Measurements from ENCODE around the gene VPS25. TPM values are rescaled to one million over a fixed set of nuclear protein-coding genes. Genes with fewer than 3 reads are reported as not detected.
"Not testable (repeated sequence)": the region's sequence is repeated elsewhere in the genome, so short reads cannot be mapped to it uniquely, and the experiment has no call there.

VPS25 gene
- total RNA-seq, 1 experiment from 2014 or later, result 152 TPM

DNA sequence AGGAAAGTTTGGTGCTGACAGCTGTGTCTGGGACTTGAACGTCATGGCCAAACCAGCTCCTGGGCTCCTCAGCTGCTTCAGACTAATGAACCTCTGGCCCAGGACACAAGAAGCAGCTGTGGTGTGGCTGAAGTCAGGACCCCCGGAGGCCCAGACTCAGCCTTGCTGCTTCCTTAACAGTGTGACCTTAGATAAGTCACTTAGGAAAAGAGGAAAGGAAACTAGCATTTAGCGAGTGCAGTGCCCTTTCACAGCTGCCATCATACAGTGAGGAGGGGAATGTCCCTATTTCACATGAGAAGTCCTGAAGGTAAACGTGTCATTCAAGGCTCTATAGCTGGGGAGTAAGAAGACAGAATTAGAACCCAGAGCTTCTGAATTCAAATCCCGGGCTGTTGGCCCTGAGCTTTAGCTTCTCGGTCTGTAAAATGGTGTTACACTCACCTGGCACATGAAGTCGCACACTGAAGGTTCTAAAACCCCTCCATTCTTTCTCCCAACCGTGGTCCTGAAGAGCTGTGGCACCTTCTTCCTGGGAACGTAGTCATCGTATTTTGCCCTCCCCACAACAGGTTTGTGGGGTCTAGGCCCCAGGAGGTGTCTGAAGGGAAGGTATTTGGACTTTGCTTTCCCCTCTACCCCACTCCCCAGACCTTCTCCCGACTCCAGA, 13.1 kb upstream of the VPS25 start:
- DNase-seq, result no peak
- Histone ChIP-seq H3K27me3 (ENCODE audit: control insufficient read depth, insufficient read depth, low read length) (peaks cover 28% of the 10 kb centered on the region), H3K4me3 (ENCODE audit: insufficient read depth, low read depth, low read length) (peak overlapping the region; percentile 59), H3K36me3 (replicated peaks; ENCODE audit: control insufficient read depth, insufficient read depth, low read length) (no peaks in the 10 kb centered on the region)

DNA sequence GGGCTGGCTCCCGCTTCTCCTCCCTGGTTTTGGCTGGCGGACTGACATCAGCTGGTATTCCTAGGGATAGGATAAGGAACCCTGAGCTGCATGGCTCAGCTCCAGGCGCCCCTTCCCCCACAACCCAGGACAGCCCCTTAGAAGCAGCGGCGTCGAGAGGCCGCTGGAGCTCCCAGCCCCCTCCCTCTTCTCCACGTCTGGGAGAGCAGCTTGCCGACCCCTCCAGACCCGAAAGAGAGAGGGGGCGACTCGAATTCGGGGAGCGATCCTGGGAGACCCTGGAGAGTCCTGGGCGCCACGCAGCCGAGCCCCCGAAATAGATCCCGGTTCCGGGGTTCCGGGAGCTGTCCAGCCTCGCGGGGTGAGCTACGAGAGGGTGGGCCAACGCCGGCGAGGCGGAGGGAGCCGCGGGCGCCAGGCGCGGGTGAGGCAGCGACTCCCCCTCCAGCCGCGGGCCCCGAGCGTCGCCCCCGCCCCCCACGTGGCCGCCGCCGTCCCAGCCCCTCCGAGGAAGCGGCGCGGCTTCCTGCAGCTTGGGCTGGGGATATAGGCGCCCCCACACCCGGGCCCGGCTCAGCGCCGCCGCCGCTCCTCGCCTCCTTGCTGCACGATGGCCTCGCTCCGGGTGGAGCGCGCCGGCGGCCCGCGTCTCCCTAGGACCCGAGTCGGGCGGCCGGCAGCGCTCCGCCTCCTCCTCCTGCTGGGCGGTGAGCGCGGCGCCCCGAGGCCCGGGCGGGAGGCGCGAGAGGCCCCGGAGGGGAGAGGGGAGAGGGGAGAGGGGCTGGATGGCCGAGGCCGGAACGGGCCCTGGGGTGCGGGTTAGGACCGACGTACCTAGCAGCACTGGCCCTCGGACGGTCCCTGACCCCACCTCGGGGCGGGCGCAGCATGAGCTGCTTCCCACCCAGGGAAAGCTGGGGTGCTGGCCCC, 12.3 kb upstream of the VPS25 start, which contains the start of gene RAMP2:
Gene RAMP2, plus strand, starts transcription at position 576 of the 930 bp plus-strand sequence. Its CDS starts 35 bp downstream, at position 611.
- DNase-seq, result peak; percentile 86
- H3K36me3 ChIP-seq (replicated peaks; ENCODE audit: control insufficient read depth, insufficient read depth, low read length), result no peaks in the 10 kb centered on the region
- peak within 1 kb of the TSS; percentile 59 for H3K4me3 ChIP-seq (ENCODE audit: insufficient read depth, low read depth, low read length)
- H3K27me3 ChIP-seq (ENCODE audit: control insufficient read depth, insufficient read depth, low read length), result peaks cover 28% of the 10 kb centered on the region

DNA sequence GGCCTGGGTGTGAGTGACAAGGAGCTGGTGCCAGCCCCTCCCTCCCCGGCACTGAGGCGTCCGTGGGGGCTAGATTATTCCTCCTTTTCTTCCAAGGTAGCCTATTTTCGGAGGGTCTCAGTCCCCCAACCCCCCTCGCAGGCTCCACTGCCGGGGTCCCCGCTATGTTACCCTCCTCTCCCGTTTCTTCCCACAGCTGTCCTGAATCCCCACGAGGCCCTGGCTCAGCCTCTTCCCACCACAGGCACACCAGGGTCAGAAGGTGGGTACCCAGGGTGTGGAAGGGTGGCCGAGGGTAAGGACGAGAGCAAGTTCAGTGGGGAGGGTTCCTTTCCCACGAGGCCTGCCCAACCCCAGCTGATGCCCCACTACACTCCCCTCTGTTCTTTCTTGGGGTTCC, 11.6 kb upstream of the VPS25 start:
- Histone ChIP-seq H3K4me3 (ENCODE audit: insufficient read depth, low read depth, low read length) (peak overlapping the region; percentile 59), H3K27me3 (ENCODE audit: control insufficient read depth, insufficient read depth, low read length) (peaks cover 28% of the 10 kb centered on the region), H3K36me3 (replicated peaks; ENCODE audit: control insufficient read depth, insufficient read depth, low read length) (no peaks in the 10 kb centered on the region)
- no peak for DNase-seq

DNA sequence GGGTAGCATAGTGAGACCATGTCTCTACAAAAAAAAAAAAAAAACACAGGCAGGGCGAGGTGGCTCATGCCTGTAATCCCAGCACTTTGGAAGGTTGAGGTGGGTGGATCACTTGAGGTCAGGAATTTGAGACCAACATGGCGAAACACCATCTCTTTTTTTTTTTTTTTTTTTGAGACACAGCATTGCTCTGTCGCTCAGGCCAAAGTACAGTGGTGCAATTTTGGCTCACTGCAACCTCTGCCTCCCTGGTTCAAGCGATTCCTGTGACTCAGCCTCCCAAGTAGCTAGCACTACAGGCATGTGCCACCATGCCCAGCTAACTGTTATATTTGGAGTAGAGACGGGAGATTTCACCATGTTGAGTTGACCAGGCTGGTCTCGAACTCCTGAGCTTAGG, 7.1 kb upstream of the VPS25 start:
- Histone ChIP-seq H3K36me3 (replicated peaks; ENCODE audit: control insufficient read depth, insufficient read depth, low read length) (no peaks in the 10 kb centered on the region), H3K27me3 (ENCODE audit: control insufficient read depth, insufficient read depth, low read length) (peaks cover 13% of the 10 kb centered on the region), H3K4me3 (ENCODE audit: insufficient read depth, low read depth, low read length) (no peak overlapping the region)
- DNase-seq, result no peak

DNA sequence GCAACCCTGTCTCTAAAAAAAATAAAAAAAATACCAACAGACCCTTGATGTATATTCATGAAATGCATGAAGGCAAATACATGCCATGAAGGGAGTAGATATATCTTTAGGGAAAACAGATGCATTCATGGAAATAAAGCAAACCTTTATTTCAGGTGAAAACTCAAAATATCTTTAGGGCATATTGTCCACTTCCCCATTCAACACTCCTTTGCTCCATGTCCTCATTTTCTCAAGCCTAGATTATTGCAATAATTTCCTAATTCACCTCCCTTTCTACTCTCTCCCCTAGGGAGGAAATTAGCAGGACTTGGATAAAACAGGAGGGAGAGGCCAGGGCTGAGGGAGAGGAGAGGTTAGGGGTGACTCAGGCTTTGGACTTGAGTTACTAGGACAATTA, 5.7 kb upstream of the VPS25 start:
- no peak overlapping the region for H3K4me3 ChIP-seq (ENCODE audit: insufficient read depth, low read depth, low read length)
- no peak for DNase-seq
- H3K27me3 ChIP-seq (ENCODE audit: control insufficient read depth, insufficient read depth, low read length), result peaks cover under 1% of the 10 kb centered on the region; the same call in 1 of the 2 replicates
- H3K36me3 ChIP-seq (replicated peaks; ENCODE audit: control insufficient read depth, insufficient read depth, low read length), result no peaks in the 10 kb centered on the region

DNA sequence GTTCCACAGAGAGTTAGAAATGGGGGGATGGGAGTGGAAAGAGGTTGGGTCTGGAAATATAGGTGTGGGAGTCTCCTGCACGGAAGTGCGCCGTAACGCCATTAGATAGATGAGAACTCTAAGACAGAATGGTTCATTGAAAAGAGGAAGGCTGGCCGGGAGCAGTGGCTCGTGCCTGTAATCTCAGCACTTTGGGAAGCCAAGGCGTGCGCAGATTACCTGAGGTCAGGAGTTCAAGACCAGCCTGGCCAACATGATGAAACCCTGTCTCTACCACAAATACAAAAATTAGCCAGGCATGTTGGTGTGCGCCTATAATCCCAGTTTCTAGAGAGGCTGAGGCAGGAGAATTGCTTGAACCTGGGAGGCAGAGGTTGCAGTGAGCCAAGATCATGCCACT, 5.2 kb upstream of the VPS25 start:
- H3K36me3 ChIP-seq (replicated peaks; ENCODE audit: control insufficient read depth, insufficient read depth, low read length); DNase-seq; H3K4me3 ChIP-seq (ENCODE audit: insufficient read depth, low read depth, low read length); H3K27me3 ChIP-seq (ENCODE audit: control insufficient read depth, insufficient read depth, low read length): not testable (repeated sequence)

DNA sequence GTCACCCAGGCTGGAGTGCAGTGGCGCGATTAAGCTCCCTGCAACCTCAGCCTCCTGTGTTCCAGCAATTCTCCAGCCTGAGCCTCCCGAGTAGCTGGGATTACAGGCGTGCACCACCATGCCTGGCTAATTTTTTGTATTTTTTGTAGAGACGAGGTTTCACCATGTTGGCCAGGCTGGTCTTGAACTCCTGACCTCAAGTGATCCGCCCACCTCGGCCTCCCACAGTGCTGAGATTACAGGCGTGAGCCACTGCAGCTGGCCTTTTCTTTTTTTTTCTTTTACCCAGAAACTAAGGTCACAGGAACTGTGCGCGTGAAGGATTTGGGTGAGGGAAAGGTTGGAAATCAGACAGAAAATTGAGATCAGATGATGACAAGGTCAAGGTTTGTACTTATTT, 3.3 kb upstream of the VPS25 start:
- not testable (repeated sequence) for H3K36me3 ChIP-seq (replicated peaks; ENCODE audit: control insufficient read depth, insufficient read depth, low read length); H3K4me3 ChIP-seq (ENCODE audit: insufficient read depth, low read depth, low read length); H3K27me3 ChIP-seq (ENCODE audit: control insufficient read depth, insufficient read depth, low read length)

DNA sequence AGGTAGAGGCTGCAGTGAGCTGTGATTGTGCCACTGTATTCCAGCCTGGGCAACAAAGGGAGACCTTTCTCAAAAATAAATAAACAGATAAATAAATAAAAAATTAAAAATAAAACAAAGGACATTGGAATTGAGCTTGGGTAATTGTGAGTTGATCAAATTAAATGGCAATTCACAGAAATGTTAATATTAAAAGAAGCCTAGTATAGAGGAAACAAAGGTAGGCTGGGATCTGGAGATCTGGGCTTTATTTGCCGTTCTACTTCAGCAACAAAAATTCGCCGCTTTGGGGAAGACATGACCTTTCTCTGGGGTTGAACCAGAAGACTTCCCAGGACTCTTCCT, 332 bp upstream of the VPS25 start:
- H3K36me3 ChIP-seq (replicated peaks; ENCODE audit: control insufficient read depth, insufficient read depth, low read length), result peaks cover 12% of the 10 kb centered on the region
- H3K27me3 ChIP-seq (ENCODE audit: control insufficient read depth, insufficient read depth, low read length), result no peaks in the 10 kb centered on the region; the same call in 1 of the 2 replicates
- peak overlapping the region; percentile 69; the same call in 1 of the 2 replicates for H3K4me3 ChIP-seq (ENCODE audit: insufficient read depth, low read depth, low read length)
- DNase-seq, result no peak

More for the DNA sequence above, 3.3 kb upstream of the VPS25 start:
- not testable (repeated sequence) for DNase-seq

DNA sequence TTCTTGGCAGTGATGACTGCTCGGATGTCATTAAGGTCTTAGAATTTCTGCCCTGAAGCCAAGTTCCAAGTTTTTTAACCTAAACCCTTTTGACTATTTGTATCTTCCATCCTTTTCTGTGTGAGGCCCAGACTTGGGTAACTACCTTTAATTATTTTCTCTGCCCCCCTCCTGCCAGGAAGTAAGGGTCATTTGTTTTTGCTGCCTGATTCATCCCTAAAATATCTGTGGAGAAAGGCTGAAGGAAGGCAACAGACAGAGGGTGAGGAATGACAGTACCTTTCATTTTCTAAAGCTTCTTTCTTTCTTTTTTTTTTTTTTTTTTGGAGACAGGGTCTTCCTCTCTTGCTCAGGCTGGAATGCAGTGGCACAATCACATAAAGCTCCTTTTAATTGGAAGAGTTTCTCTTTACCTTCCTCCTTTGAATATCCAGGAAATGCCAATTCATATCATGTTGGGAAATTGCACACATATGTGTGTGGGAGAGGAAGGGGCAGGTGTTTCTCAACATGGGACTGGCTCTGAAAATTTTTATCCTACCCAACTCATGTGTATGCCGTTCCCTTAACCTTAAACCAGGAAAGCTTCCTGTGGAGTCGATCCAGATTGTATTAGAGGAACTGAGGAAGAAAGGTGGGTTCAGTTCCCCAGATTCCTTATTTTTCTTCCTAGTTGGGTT, 957 bp downstream of the VPS25 start:
- peak overlapping the region; percentile 69 for H3K4me3 ChIP-seq (ENCODE audit: insufficient read depth, low read depth, low read length)
- peaks cover 16% of the 10 kb centered on the region for H3K36me3 ChIP-seq (replicated peaks; ENCODE audit: control insufficient read depth, insufficient read depth, low read length)
- no peak for DNase-seq
- H3K27me3 ChIP-seq (ENCODE audit: control insufficient read depth, insufficient read depth, low read length), result no peaks in the 10 kb centered on the region

DNA sequence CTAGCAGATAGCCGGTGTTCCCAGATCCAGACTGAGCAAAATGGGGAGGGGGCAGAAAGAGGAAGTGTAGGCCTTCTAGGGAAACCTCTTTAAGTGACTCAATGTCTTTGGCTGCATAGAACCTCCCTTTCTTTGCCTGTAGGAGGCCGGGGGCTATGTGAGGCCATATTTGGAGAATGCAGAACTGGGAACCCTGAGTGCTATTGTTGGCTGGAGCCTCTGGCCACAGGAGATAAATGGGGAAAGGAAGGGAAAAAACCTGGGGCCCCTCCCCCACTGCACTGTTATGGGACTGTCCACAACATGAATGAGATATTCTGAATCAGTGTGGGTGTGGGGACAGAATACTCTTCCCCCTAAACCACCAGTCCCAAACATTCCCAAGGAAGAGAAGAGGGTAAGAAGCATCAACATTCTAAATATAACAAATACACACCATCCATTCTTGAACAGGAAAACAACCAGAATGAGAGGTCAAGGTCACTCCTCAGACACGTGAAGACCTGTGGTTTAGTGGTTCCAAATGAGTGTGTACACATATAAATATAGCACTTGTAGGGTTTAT, 2.4 kb downstream of the VPS25 start:
- Histone ChIP-seq H3K27me3 (ENCODE audit: control insufficient read depth, insufficient read depth, low read length) (no peaks in the 10 kb centered on the region), H3K36me3 (replicated peaks; ENCODE audit: control insufficient read depth, insufficient read depth, low read length) (peaks cover 16% of the 10 kb centered on the region), H3K4me3 (ENCODE audit: insufficient read depth, low read depth, low read length) (no peak overlapping the region)
- no peak for DNase-seq

DNA sequence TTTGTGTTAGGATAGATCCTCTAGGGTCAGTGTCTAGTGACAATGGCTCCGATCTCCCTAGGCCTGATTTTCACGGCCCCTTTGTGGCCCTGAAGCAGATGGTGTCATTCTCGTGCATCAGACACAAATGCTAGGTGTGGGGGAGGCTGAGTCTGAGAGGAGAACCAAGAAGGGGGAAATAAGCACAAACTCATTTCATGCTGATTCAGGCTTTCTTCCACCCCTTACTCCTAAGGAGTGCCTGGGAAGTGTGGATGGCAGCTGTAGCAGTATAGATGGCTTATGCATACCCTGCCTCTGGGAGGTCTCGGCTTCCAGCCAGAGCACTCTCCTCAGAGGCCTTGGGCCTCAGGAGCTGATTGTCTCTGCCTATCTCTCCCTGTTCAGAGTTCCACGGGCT, 5.3 kb downstream of the VPS25 start:
- peaks cover 16% of the 10 kb centered on the region for H3K36me3 ChIP-seq (replicated peaks; ENCODE audit: control insufficient read depth, insufficient read depth, low read length)
- no peak for DNase-seq
- no peak overlapping the region for H3K4me3 ChIP-seq (ENCODE audit: insufficient read depth, low read depth, low read length)
- H3K27me3 ChIP-seq (ENCODE audit: control insufficient read depth, insufficient read depth, low read length), result peaks cover 22% of the 10 kb centered on the region

DNA sequence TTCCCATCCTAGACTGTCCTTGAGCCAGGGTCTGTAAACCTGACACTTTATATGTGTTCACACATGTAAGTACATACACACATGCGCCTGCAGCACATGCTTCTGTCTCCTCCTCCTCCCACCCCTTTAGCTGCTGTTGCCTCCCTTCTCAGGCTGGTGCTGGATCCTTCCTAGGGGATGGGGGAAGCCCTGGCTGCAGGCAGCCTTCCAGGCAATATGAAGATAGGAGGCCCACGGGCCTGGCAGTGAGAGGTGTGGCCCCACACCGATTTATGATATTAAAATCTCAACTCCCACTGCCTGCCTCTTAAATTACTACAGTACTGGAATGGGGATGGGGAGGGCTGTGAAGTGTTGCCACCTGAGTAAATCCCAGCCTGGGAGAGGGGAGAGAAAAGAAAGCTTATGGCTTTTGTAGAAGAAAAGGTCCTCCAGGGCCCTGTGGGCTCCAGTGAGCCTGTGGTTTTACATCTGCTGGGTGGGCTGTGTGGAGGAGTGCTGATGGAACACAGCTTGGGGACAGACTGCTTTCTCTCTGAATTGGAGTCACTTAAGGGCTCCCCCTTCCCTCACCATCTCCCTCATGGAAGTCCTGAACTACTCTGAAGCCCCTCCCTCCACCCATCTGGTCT, 6.2 kb downstream of the VPS25 start:
- Histone ChIP-seq H3K4me3 (ENCODE audit: insufficient read depth, low read depth, low read length) (no peak overlapping the region; the same call in 1 of the 2 replicates), H3K27me3 (ENCODE audit: control insufficient read depth, insufficient read depth, low read length) (peaks cover 22% of the 10 kb centered on the region), H3K36me3 (replicated peaks; ENCODE audit: control insufficient read depth, insufficient read depth, low read length) (peaks cover 16% of the 10 kb centered on the region)
- DNase-seq, result no peak

DNA sequence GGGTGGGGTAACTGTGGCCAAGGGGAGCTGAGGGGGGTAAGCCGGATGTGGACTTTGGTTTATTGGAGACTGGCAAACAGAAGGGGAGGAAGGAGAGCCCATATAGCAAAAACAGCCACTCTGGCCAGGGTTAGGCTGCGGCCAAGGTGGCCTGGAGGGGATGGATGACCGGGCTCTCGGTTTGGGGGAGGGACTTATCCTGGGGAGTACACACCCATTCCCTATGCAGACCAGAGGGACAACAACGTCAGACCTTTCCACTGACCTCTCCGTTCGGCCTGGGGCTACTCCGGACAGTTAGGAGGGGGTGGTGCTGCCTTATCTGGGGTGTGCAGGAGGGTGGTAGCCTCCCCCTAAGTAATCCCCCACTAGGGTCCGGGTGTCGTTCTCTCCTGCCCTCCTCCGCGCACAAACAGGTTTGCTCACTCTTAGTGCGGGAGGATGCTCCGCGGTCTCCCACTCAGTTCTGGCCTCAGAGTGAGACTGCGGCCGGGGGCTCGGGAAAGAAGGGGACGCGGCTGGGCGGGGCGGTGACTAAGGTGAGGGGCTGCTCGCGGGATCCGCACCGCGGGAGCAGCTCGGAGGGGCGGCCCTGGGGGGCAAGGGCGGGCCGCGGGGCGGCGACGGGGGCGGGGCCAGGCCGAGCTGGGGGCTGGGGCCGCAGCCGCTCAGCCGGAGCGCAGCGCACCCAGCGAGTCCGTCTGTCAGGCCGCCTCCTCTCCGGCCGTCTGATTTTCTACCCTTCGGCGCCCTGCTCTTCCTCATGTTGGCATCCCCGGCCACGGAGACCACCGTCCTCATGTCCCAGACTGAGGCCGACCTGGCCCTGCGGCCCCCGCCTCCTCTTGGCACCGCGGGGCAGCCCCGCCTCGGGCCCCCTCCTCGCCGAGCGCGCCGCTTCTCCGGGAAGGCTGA, 6.9 kb downstream of the VPS25 start, which contains the start of gene WNK4:
Gene WNK4, plus strand, starts transcription at position 675 of the 915 bp plus-strand sequence. Its CDS starts 89 bp downstream, at position 764.
- Histone ChIP-seq H3K4me3 (ENCODE audit: insufficient read depth, low read depth, low read length) (peak within 1 kb of the TSS; percentile 61), H3K27me3 (ENCODE audit: control insufficient read depth, insufficient read depth, low read length) (peaks cover 22% of the 10 kb centered on the region), H3K36me3 (replicated peaks; ENCODE audit: control insufficient read depth, insufficient read depth, low read length) (peaks cover 16% of the 10 kb centered on the region)
- peak; percentile 95 for DNase-seq

Data from H7 (cell line).